Upper lobe of left lung (tissue), 4 donors: Measurements from ENCODE around the gene TAF6.

Experiments used
- EP300 ChIP-seq, 4 donors: sonication (generic); formaldehyde crosslinking; IDR thresholded peaks; one replicate each; pipeline ENCODE4 v1.5.1; 2017; ENCODE audit warnings: antibody characterized with exemption in 4 of 4, control low read depth in 2 of 4
- POLR2A ChIP-seq, 4 donors: fragments of 450-650 bp; IDR thresholded peaks; one replicate each; pipeline ENCODE4 v1.5.1; 2016 to 2017; ENCODE audit warnings: antibody characterized with exemption in 4 of 4, mild to moderate bottlenecking in 2 of 4
- POLR2AphosphoS5 ChIP-seq, 2 donors: sonication (generic); formaldehyde crosslinking; IDR thresholded peaks; one replicate each; pipeline ENCODE4 v1.5.1; 2017; ENCODE audit warnings: antibody characterized with exemption in 2 of 2
- TF ChIP-seq, protein P1 (sequence below), 6 experiments: fragments of 450-650 bp in 4 of 6; fragments of 200-600 bp in 2 of 6; sonication (generic) in 2 of 6; IDR thresholded peaks; one replicate each; pipeline ENCODE4 v1.5.1; 2016 to 2019; ENCODE audit warnings: antibody characterized with exemption in 6 of 6

DNA sequence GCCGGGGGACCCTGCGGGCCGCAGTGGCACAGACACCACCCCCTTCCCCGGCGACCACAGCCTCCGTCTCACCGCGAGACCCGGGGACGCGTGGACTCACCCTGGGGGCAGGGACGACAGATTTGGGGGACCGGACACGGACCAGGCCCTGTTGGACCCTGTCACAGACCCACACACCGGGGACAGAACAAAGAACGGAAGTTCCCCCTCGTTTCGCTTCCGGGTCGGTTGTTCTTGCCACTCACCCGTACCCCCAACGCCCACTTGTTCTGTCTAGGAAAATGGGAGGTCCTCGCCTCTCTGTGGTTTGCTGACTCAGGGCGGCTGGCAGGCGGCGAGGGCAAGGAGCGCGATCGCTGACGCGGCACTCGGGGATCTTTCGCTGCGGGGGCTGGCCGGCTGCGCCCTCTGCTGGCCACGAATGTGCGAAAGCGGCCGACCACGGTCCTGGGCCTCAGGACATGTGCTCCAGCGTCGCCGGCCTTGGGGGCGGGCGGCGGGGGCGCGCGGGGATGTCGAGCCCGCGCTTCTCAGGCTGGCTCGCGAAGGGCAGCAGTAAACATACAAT lies 37.5 kb downstream of the TAF6 start, which contains the start of gene ZNF3:
- TF ChIP-seq, protein P1, sequence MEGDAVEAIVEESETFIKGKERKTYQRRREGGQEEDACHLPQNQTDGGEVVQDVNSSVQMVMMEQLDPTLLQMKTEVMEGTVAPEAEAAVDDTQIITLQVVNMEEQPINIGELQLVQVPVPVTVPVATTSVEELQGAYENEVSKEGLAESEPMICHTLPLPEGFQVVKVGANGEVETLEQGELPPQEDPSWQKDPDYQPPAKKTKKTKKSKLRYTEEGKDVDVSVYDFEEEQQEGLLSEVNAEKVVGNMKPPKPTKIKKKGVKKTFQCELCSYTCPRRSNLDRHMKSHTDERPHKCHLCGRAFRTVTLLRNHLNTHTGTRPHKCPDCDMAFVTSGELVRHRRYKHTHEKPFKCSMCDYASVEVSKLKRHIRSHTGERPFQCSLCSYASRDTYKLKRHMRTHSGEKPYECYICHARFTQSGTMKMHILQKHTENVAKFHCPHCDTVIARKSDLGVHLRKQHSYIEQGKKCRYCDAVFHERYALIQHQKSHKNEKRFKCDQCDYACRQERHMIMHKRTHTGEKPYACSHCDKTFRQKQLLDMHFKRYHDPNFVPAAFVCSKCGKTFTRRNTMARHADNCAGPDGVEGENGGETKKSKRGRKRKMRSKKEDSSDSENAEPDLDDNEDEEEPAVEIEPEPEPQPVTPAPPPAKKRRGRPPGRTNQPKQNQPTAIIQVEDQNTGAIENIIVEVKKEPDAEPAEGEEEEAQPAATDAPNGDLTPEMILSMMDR (IDR thresholded peaks at IDR 0.05), result peak; percentile 84 to 98 (median 97)
- TF ChIP-seq POLR2A (IDR thresholded peaks at IDR 0.05) (peak in 3 of 4 donors; percentile 72 to 77 (median 73)), POLR2AphosphoS5 (IDR thresholded peaks at IDR 0.05) (peak; percentile 87 to 93), EP300 (IDR thresholded peaks at IDR 0.05) (peak in 2 of 4 donors; percentile 10 to 76)
